HG03442 (cell line): ENCODE measurements around the gene DSCAML1.
"Not testable (repeated sequence)": the region's sequence is repeated elsewhere in the genome, so short reads cannot be mapped to it uniquely, and the experiment has no call there.

Experiments used
- ATAC-seq: cut with Tn5 transposase; IDR thresholded peaks from one replicate; pipeline ENCODE4 v1.9.1; 2021; ENCODE audit warnings: mild to moderate bottlenecking, moderate library complexity; ENCODE audit not compliant: unreplicated experiment

The DSCAML1 gene

DNA sequence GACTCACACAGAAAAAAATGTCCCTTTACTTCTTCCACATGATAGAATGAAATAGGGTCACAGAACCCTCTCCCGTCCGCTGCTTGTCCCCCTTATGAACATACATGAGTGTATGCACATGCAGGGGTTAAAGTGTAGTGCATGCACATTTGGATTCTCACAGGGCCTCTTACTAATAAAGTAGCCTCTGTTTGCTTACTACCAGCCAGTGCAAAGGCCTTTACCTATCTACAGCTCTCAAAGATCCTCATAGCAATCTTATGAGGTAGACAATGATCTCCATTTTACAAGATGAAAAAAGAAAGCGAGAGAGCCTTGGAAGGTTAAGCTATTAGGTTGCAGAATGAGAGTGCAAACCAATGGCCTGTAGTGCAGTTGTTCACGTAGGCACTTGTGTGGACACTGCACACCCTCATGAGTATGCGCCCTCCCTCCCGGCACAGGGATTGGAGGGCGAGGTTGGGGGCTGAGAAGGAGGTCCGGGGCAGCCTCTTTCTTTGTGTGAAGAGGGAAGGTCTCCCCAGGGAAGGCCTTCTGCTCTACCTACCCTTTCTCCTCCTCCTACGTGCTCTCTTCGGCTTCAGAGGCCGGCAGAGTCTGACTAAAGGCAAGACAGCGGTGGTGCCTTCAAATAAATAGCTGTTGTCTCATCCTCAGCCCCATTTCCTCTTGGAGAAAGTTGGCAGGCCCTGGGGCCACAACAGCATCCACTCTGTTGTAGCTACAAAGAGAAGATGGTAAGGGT is 378.1 kb downstream of the DSCAML1 start:
- no peak for ATAC-seq

DNA sequence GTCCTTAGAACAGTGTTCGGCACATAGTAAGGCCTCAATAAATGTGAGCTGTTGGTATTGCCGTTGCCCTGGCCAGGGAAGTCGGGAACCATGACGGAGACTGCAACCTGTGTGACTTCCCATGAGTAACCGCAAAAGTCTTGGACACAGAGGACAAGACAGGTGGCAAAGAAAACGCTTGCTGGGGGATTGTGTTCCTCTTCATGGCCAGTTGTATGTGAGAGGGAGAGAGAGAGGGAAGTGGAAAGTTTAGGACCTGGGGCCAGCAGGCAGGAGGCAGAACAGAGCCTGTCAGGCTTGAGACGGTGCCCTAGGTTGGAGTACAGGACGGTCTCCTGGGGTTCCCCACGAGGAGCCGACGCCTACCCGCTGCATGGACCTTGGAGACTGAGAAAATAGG is 379.2 kb downstream of the DSCAML1 start:
- ATAC-seq: no peak

DNA sequence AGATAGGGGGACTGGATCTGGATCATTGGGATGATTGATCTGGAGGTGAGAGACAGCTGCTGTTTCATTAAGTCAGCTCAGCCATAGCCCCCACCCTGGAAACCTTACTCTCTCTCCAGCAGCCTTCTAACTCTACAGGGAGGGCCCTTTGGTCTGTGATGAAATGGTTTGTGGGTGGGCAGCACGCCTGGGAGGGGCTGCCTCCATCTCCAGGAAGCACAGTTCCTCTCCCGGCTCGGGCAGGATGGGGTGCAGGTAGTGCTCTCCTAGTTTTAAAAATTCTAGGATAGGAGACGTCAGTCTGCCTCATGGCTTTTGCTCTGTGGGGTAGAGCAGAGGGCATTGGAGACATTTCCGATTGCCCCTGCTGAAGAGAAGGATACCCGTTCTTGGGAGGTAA is 379.7 kb downstream of the DSCAML1 start:
- no peak for ATAC-seq

DNA sequence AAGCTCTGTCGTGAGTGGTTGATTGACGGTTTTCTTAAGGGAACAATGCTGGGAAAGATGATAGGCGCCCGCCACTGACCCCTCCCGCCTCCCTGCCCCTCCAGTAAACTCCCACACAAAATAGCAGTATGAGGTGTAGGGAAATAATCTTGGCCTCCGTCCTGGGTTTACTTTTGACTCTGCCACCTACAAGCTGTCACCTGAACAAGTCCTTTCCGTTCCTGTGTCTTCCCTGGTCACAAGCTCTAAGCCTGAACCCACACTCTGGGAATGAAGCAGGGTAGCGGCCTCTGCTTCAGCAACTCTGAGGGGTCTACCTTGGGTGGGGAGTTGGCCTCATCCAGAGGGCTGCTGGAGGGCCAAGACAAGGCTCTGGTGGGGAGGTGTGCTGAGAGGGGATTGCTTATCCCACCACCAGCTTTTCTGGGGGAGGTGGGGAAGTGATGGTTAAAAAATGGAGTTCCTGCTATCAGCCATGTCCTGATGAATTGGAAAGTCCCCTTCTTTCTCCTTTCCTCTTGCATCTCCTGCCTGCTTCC is 381.6 kb downstream of the DSCAML1 start:
- ATAC-seq: no peak

DNA sequence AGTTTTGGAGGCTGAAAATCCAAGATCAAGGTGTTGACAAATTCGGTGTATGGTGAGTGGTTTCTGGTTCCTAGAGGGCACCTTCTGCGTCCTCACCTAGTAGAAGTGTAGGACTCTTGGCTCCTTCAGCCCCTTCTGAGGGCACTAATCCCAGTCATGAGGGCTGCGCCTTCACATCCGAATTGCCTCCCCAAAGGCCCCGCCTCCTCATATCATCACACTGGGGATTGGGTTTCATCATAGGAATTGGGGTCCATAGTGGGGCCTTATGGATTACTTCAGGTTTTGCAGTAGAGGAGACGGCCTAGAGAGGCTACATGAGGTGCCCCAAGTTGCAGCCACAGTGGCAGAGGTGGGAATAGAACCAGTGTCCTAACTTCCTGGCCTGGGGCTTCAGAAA is 382.3 kb downstream of the DSCAML1 start:
- ATAC-seq: no peak

DNA sequence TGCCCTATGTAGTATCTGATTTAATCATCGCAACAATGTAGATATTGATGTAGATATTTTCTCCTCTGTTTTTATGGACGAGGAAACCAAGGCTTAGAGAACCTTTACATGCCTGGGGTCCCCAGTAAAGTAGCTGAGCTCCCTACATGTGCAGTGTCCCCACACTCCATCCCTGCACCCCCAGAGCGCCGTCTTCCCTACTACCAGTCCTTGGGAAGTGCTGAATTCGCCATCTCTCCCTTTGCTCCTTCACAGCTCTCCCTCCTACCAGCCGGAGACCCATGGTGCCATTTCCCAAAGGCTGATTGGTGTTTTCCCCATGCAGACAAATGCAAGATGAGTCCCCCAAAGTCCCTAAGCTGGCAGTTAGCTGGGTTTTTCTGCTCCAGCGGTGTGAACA is 383.4 kb downstream of the DSCAML1 start:
- ATAC-seq: no peak

DNA sequence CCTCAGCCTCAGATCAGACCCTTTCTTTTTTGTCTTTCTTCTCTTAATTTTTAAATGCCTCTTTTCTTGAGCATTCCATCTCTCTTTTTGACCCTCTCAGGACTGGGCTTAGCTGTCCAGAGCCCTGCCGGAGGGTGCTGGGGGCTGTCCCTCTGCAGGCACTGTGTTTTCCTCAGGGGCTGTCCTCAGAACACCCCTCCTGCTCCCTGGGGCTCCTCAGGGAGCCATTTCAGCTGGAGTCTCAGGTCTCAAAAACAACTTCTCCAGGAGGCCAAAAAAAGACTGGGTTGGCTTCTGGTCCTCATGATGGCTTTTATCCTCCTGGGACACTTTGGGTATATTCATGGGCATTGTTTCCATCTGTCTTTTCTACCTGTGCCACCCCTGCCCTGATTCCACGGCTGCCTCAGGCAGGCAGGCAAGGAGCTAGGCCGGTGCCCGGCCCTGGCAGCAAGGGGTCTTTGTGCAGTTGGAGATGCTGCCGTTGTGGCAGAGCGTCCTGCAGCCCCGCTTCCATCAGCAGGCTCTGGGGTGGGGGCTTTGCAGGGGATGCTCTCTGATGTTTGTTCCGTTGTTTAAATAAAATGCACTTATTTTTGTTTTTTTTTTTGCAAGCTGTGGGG is 384.3 kb downstream of the DSCAML1 start:
- no peak for ATAC-seq

DNA sequence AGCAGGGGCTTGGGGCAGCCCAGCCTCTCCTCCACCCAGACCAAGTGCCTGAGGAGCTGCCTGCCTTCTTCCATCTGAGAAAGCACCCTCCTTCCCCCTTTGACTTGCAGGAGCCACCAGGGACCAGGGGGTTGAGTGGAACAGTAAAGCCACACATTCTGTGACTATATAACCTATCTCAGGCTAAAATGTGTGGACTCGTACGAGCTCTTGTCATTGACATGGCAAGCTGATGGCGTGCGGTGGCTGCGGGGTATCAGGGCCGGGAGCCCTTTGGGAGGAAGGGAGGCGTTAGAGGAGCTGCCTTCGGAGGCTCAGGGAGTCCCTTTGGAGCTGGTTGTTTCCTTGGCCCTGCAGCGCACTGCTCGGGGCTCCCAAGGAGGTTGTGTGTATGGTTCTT is 384.8 kb downstream of the DSCAML1 start:
- no peak for ATAC-seq

DNA sequence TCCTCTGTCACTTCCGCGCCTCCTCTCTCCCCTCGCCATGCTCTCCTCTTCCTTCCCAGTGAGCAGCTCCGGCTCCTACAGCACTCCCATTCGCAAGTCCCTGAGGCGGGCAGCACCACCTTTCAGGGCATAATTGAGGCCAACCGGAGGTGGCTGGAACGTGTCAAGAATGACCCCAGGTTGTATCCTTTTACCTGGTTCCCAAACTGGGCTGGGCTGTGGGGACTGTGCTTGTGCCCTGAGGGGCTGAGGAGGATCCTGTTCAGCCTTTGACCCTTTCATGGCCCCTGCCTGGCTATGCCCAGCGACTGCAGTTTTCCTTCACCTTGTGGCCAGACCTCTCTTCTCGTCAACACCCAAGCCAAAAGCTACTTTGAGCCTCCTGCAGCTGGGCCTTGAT is 385.3 kb downstream of the DSCAML1 start:
- no peak for ATAC-seq

DNA sequence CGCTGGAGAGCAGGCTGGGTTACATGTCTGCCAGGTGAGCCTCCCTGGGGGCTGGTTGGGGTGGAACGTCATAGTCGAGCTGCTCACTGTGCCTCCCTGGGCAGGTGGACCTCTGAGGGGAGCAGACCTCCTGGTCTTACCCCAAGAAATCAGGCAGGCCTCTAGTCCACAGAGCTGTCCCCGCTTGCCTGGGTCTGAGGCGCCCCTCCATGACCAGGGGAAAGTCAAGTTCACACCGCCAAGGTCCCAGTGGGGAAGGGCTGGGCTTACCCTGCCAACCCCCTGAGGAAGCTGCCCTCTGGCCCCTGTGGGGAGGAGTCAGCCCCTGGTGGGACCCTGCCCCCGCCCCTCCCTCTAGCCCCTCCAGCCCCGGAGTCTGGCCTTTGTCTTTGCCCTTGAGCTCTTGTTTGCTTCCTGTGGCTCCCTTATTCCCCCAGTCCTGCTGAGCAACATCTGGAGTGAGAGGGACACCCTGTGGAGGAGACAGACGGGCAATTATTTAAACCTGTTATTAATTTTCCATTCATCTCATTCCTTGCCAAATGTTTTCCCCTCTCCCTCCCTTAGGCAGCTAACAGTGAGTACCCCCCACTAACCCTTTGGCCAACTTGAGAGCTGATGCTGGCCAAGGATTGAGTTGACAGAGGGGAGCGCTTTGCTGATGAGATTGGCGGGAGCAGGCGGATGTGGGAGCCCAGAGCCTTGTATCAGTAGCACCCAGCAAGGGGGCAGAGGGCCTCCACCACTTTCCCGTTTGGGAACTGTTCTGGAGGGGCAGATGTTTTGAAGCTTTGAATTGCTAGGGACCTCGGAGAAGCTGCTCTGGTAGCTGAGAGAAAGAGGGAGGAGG is 385.9 kb downstream of the DSCAML1 start:
- no peak for ATAC-seq

DNA sequence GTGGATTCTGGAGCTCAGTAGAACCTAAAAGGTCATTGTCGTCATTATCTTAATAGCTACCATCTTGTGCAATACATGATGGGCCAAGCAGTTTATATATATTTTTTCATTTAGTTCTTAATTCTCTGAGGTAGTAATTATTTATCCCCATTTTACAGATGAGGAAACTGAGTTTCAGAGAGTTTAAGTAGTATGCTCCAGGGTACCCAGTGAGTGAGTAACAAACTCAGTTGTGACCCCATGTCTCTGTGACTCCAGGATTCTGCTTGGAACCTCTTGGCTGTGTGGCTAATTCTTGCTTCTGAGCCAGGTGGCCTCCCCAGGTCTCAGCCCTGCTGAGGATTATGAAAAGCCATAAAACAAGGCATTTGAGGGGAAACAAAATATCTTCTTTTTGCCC is 386.8 kb downstream of the DSCAML1 start:
- no peak for ATAC-seq

DNA sequence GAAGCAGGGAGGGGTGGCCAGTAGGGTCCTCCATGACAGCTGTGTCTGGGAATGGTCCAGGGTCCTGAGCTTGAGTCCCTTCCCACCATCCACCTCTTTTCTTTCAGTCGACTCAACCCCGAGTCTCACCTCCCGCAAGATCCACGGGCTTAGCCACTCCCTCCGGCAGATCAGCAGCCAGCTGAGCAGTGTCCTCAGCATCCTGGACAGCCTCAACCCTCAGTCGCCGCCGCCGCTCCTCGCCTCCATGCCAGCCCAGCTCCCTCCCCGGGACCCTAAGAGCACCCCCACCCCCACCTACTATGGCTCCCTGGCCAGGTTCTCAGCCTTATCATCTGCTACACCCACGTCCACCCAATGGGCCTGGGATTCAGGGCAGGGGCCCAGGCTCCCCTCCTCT is 387.5 kb downstream of the DSCAML1 start:
- no peak for ATAC-seq

DNA sequence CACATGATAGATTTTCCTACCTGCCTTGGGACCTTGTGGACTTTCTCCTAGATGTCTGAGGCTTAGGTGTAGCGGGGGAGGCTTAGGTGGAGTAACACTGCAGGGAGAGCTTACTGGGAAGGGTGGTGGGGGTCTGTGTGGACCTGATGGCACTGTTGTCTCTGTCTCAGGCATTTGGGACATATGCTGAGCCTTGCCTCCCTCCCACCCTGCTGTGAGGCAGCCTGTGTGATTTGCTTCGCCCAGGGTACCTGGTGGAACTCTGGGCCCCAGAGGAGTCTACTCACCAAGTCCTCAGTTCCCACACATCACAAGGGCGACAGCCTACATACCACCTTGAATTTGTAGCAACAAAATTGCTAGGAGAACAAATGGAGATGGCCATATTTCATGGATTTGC is 388.7 kb downstream of the DSCAML1 start:
- no peak for ATAC-seq

DNA sequence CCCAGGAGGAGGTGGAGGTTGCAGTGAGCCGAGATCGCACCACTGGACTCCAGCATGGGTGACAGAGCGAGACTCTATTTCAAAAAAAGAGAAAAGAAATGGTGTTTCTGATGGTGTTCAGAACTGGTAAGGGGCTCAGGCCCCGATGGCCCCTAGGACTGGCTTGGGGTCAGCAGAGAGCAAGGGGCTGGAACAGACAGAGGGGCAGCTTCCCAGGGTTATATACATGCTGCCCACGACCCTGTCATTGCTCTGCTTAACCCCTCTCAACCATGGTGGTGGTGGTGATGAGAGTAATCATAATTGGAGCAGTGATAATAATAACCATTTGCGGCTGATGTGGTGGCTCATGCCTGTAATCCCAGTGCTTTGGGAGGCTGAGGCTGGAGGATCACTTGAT is 390.0 kb downstream of the DSCAML1 start:
- no peak for ATAC-seq

DNA sequence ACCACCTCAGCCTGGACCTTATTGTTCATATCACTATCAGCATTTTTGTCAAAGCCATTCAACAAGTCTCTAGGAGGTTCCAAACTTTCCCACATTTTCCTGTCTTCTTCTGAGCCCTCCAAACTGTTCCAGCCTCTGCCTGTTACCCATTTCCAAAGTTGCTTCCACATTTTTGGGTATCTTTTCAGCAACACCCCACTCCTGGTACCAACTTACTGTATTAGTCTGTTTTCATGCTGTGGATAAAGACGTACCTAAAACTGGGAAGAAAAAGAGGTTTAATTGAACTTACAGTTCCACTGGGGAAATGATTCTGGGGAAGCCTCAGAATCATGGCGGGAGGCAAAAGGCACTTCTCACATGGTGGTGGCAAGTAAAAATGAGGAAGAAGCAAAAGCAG is 391.1 kb downstream of the DSCAML1 start:
- not testable (repeated sequence) for ATAC-seq

DNA sequence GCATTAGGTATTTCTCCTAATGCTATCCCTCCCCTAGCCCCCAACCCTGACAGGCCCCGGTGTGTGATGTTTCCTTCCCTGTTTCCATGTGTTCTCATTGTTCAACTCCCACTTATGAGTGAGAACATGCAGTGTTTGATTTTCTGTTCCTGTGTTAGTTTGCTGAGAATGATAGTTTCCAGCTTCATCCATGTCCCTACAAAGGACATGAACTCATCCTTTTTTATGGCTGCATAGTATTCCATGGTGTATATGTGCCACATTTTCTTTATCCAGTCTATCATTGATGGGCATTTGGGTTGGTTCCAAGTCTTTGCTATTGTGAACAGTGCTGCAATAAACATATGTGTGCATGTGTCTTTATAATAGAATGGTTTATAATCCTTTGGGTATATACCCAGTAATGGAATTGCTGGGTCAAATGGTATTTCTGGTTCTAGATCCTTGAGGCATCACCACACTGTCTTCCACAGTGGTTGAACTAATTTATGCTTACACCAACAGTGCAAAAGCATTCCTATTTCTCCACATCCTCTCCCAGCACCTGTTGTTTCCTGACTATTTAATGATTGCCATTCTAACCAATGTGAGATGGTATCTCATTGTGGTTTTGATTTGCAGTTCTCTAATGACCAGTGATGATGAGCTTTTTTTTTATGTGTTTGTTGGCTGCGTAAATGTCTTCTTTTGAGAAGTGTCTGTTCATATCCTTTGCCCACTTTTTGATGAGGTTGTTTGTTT is 397.7 kb downstream of the DSCAML1 start:
- ATAC-seq: not testable (repeated sequence)

DNA sequence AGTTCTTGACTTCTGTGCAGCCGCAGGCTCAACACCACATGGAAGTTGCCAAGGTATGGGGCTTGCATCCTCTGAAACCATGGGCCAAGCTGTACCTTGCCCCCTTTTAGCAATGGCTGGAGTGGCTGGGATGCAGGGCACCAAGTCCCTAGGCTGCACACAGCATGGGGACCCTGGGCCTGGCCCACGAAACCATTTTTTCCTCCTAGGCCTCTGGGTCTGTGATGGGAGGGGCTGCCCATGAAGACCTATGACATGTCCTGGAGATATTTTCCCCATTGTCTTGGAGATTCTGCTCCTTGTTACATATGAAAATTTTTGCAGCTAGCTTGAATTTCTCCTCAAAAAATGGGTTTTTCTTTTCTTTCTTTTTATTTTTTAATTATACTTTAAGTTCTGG is 398.4 kb downstream of the DSCAML1 start:
- not testable (repeated sequence) for ATAC-seq

DNA sequence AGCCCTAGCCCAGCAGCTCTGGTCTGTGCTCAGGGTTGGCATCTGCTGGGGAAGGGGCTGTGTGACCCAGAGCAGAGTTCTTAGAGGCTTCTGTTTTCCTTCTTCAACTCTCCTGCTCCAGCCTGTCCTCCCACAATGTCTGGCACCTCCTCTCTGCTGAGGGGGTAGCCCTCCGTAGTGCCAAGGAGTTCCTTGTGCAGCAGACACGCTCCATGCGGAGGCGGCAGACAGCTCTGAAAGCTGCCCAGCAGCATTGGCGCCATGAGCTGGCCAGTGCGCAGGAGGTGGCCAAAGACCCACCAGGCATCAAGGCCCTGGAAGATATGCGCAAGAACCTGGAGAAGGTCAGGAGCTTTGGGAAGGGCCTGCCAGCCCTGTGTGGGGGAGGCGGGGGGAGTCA is 400.0 kb downstream of the DSCAML1 start:
- no peak for ATAC-seq

DNA sequence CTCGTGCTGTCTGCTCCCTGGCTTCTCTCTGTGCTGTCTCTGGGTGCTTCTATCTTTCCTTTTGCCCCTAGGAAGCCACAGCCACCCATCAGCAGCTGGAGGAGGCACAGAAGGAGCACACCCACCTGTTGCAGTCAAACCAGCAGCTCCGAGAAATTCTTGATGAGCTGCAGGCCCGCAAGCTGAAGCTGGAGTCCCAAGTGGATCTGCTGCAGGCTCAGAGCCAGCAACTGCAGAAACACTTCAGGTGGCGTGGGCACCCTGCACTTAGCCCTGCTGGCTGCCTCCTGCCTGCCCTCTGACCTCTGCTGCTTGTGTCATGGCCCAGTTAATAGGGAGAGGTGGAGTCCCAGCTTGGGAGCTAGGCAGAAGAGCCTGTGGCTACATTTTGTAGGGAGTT is 401.5 kb downstream of the DSCAML1 start:
- no peak for ATAC-seq

DNA sequence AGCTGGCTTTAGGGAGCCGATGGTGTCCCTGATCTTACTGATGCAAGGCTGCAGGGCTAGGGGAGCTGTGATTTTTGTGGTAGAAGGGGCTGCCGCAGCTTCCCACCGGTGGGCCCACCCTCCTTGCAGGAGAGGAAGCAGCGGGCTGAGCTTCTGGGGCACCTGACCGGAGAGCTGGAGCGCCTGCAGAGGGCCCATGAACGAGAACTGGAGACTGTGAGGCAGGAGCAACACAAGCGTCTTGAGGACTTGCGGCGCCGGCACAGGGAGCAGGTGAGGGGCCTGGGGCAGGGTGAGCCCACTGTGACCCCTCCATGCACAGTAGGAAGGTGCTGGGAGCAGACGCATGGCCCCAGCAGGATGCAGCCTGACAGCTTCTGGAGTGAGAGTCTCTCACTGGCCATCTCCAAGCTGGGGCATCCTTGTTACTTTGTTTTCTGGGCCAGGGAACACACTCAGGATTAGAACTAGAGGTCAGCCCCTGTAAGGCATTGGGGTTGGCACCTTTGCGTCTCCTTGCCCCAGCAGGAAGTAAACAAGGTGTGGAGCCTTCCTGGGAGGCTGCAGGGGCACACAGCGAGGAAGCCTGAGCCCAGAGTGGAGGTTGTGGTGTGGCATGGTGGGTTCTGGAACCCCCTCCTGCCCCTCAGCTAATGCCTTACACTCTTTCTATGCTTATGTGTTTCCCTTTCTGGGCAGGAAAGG is 402.6 kb downstream of the DSCAML1 start:
- no peak for ATAC-seq
